AG04449 (cell line): ENCODE results near the gene PLCD3.

Experiments used
- CTCF ChIA-PET: fragments of 350-600 bp; formaldehyde crosslinking; extraction: SDS; loops from one replicate; lab custom pipeline; 2021; ENCODE audit warnings: antibody characterized with exemption; lab: Yijun Ruan, JAX
- POLR2A ChIA-PET: fragments of 400-600, 350-600 bp; formaldehyde crosslinking; extraction: SDS; loops from one replicate; lab custom pipeline; 2020; ENCODE audit warnings: antibody characterized with exemption, inconsistent platforms; lab: Yijun Ruan, JAX
- DNase-seq: peaks from one replicate; pipeline ENCODE4 v3.0.0-alpha.2; 2010; ENCODE audit warnings: low read depth, low spot score
- H3K4me3 ChIP-seq: 2 replicates; pipeline ENCODE4 v1.5.1; 2011; ENCODE audit warnings: low read depth, mild to moderate bottlenecking, control low read depth, low read length
- CTCF ChIP-seq: IDR thresholded peaks from one replicate; pipeline ENCODE4 v1.5.1; 2011; ENCODE audit warnings: mild to moderate bottlenecking, moderate library complexity, low read length, control low read depth, inconsistent platforms; ENCODE audit not compliant: insufficient read depth; ENCODE audit errors: missing control alignments

The PLCD3 gene

GRCh38 chr17:45070809-45071208 lies 61.5 kb downstream of the PLCD3 start:
- ChIA-PET CTCF (interaction anchor here (1.2 to 9.1 kb wide), 5 partner anchors 8 to 64 kb away, joined by 4 to 72 read pairs (median 12); partner anchors contain the start of gene ACBD4), POLR2A (interaction anchor here (1.2 kb wide), 1 partner anchor 20 kb away, joined by 3 read pairs; no protein-coding TSS in a partner anchor)
- TF ChIP-seq CTCF = no peak
- no peak overlapping the region for H3K4me3 ChIP-seq
- DNase-seq = no peak

- TF ChIP-seq CTCF = no peak
- DNase-seq = no peak
- CTCF ChIA-PET = interaction anchor here (1.6 to 9.1 kb wide), 3 partner anchors 27 to 65 kb away, joined by 4 to 72 read pairs (median 12); partner anchors contain the start of gene ACBD4
- H3K4me3 ChIP-seq = no peak overlapping the region
- POLR2A ChIA-PET = no interaction called here
These were observed 62.3 kb downstream of the PLCD3 start for GRCh38 chr17:45070001-45070400.

- TF ChIP-seq CTCF = no peak
- no peak overlapping the region for H3K4me3 ChIP-seq
- ChIA-PET POLR2A (no interaction called here), CTCF (interaction anchor here (1.0 to 9.1 kb wide), 5 partner anchors 9 to 68 kb away, joined by 3 to 72 read pairs (median 5); partner anchors contain the start of gene ACBD4)
- no peak for DNase-seq
These were observed 64.7 kb downstream of the PLCD3 start for GRCh38 chr17:45067637-45068036.

GRCh38 chr17:45063198-45063597 lies 69.1 kb downstream of the PLCD3 start:
- DNase-seq = no peak
- TF ChIP-seq CTCF = no peak
- ChIA-PET CTCF (interaction anchor here (0.8 to 9.1 kb wide), 5 partner anchors 8 to 143 kb away, joined by 4 to 72 read pairs (median 6); partner anchors contain the start of gene ACBD4), POLR2A (no interaction called here)
- H3K4me3 ChIP-seq = no peak overlapping the region

- TF ChIP-seq CTCF = no peak
- ChIA-PET CTCF (interaction anchor here (0.8 to 9.1 kb wide), 5 partner anchors 12 to 141 kb away, joined by 3 to 72 read pairs (median 4); no protein-coding TSS in a partner anchor), POLR2A (interaction anchor here (0.7 to 1.6 kb wide), 5 partner anchors 11 to 310 kb away, joined by 3 to 7 read pairs (median 7); partner anchors contain the start of genes DCAKD and HEXIM1)
- DNase-seq = no peak
- H3K4me3 ChIP-seq = peak overlapping the region; percentile 100
These were observed 70.6 kb downstream of the PLCD3 start for GRCh38 chr17:45061606-45062205.

- peak within 1 kb of the TSS; percentile 100 for H3K4me3 ChIP-seq
- TF ChIP-seq CTCF = no peak
- ChIA-PET CTCF (interaction anchor here (0.9 to 1.6 kb wide), 5 partner anchors 38 to 140 kb away, joined by 3 to 4 read pairs (median 4); partner anchors contain the start of gene ACBD4), POLR2A (interaction anchor here (0.6 to 1.6 kb wide), 8 partner anchors 9 to 311 kb away, joined by 3 to 7 read pairs (median 4); partner anchors contain the start of genes DCAKD and HEXIM1)
- DNase-seq = peak; percentile 92
These were observed 71.3 kb downstream of the PLCD3 start, which contains the start of gene NMT1 for GRCh38 chr17:45060797-45061605. TSS of gene NMT1 (plus strand) at chr17:45061317. CDS start at chr17:45061330, 13 bp downstream.
